Natural killer cell (primary cell): ENCODE data around the gene ANO10. TPM values are rescaled to one million over a fixed set of nuclear protein-coding genes. Genes with fewer than 3 reads are reported as not detected.

Experiments
- ATAC-seq, 3 donors: fragments of 150-1000 bp in 2 of 3; fragments of 200-7000 bp in 1 of 3; cut with Tn5 transposase; 1 replicate in 1 of 3; 2 replicates in 2 of 3; pipeline ENCODE4 v1.10.0; 2021; ENCODE audit warnings: mild to moderate bottlenecking in 2 of 3, moderate library complexity in 2 of 3
- DNase-seq, 2 donors: peaks; one replicate each; pipeline versions ENCODE4 v3.0.0 to v3.0.0-alpha.2; 2013 to 2021; ENCODE audit warnings: mixed read lengths in 1 of 2
- H3K27ac ChIP-seq: one replicate; pipeline ENCODE4 v1.5.1; 2013; ENCODE audit warnings: mild to moderate bottlenecking, low read length
- H3K27me3 ChIP-seq: one replicate; pipeline ENCODE4 v1.6.1; 2013; ENCODE audit warnings: low read length; ENCODE audit not compliant: control insufficient read depth, insufficient read depth
- H3K36me3 ChIP-seq: one replicate; pipeline ENCODE4 v1.6.1; 2013; ENCODE audit warnings: low read length; ENCODE audit not compliant: control insufficient read depth, insufficient read depth
- H3K4me1 ChIP-seq: one replicate; pipeline ENCODE4 v1.6.1; 2013; ENCODE audit warnings: low read length; ENCODE audit not compliant: control insufficient read depth, insufficient read depth
- H3K4me3 ChIP-seq: one replicate; pipeline ENCODE4 v1.5.1; 2013; ENCODE audit warnings: low read length
- H3K9me3 ChIP-seq: one replicate; pipeline ENCODE4 v1.6.1; 2013; ENCODE audit warnings: low read length; ENCODE audit not compliant: control insufficient read depth, insufficient read depth
- H3K27ac Mint-ChIP-seq, 2 donors: one replicate each; pipeline ENCODE4 v1.8.0; 2022; ENCODE audit warnings: mild to moderate bottlenecking in 2 of 2, mixed read lengths in 2 of 2, moderate library complexity in 1 of 2
- H3K27me3 Mint-ChIP-seq, 2 donors: one replicate each; pipeline ENCODE4 v1.8.0; 2022; ENCODE audit warnings: low read depth in 2 of 2, mixed read lengths in 2 of 2
- H3K36me3 Mint-ChIP-seq: one replicate; pipeline ENCODE4 v1.8.0; 2022; ENCODE audit warnings: mixed read lengths
- H3K4me1 Mint-ChIP-seq, 2 donors: one replicate each; pipeline ENCODE4 v1.8.0; 2022; ENCODE audit warnings: mixed read lengths in 2 of 2
- H3K4me3 Mint-ChIP-seq: one replicate; pipeline ENCODE4 v1.8.0; 2022; ENCODE audit warnings: mild to moderate bottlenecking, moderate library complexity, mixed read lengths
- H3K9me3 Mint-ChIP-seq, 2 donors: one replicate each; pipeline ENCODE4 v1.8.0; 2022; ENCODE audit warnings: mixed read lengths in 2 of 2
- CTCF ChIP-seq: fragments of 200-600 bp; IDR thresholded peaks from one replicate; pipeline ENCODE4 v1.8.0; 2022; ENCODE audit warnings: antibody characterized with exemption
- WGBS: methylation state at CpG from one replicate; pipeline ENCODE4 v1.1.7; 2013; ENCODE audit warnings: missing lambda C conversion rate; ENCODE audit not compliant: insufficient coverage; 5-methylcytosine and 5-hydroxymethylcytosine counted together
- intact Hi-C: fragments of 100-400 bp; cut with micrococcal nuclease; formaldehyde crosslinking; loops from one replicate; pipeline ENCODE4 v1.14.2; 2022
- total RNA-seq, 4 donors: library from RNA; stranded (reverse); fragments of 120-200 nt in 1 of 4; gene quantifications; one replicate each; pipeline versions ENCODE4 v1.2.3 to v1.2.4, GENCODE V29; 2013 to 2022

ANO10 gene
- total RNA-seq, 3 donors from 2014 or later (not counting 1 experiment from before 2014, with no cell fraction given) = 8.9 to 11.2 (median 10.9) TPM

- H3K27me3 Mint-ChIP-seq = no peaks in the 10 kb centered on the region
- no peak overlapping the region for H3K27ac Mint-ChIP-seq
- Histone ChIP-seq H3K4me3 (no peak overlapping the region), H3K27ac (no peak overlapping the region), H3K9me3 (no peaks in the 10 kb centered on the region), H3K4me1 (peaks cover 27% of the 10 kb centered on the region), H3K36me3 (no peaks in the 10 kb centered on the region), H3K27me3 (no peaks in the 10 kb centered on the region)
- no peaks in the 10 kb centered on the region for H3K36me3 Mint-ChIP-seq
- no peak for TF ChIP-seq CTCF
- intact Hi-C loops = no loop called here
- DNase-seq = no peak
- H3K4me3 Mint-ChIP-seq = no peak overlapping the region
- ATAC-seq = no peak
- peaks cover 20 to 39% of the 10 kb centered on the region in 2 donors for H3K4me1 Mint-ChIP-seq
- no peaks in the 10 kb centered on the region for H3K9me3 Mint-ChIP-seq
- WGBS = 93% methylated on average over 9 of the region's 9 CpGs
Observed at GRCh38 chr3:43366885-43367284, 254.9 kb downstream of the ANO10 start.

GRCh38 chr3:43366481-43366880, 255.3 kb downstream of the ANO10 start:
- Mint-ChIP-seq H3K36me3 (no peaks in the 10 kb centered on the region), H3K4me1 (peaks cover 16 to 35% of the 10 kb centered on the region in 2 donors), H3K4me3 (no peak overlapping the region), H3K27ac (peak overlapping the region in 1 of 2 donors; percentile 39), H3K27me3 (no peaks in the 10 kb centered on the region), H3K9me3 (no peaks in the 10 kb centered on the region)
- H3K27me3 ChIP-seq = no peaks in the 10 kb centered on the region
- H3K36me3 ChIP-seq = no peaks in the 10 kb centered on the region
- H3K9me3 ChIP-seq = no peaks in the 10 kb centered on the region
- peaks cover 23% of the 10 kb centered on the region for H3K4me1 ChIP-seq
- 92% methylated on average over 11 of the region's 11 CpGs for WGBS
- intact Hi-C loops = no loop called here
- DNase-seq (no peak), ATAC-seq (no peak)
- H3K4me3 ChIP-seq = no peak overlapping the region
- TF ChIP-seq CTCF = no peak
- no peak overlapping the region for H3K27ac ChIP-seq

- 93% methylated on average over 12 of the region's 12 CpGs for WGBS
Observed at GRCh38 chr3:43365601-43366305, 256.1 kb downstream of the ANO10 start.

More at GRCh38 chr3:43365601-43366305, 256.1 kb downstream of the ANO10 start:
- no peak for ATAC-seq
- no peak for TF ChIP-seq CTCF
- no peak for DNase-seq
- no peaks in the 10 kb centered on the region for H3K9me3 Mint-ChIP-seq
- no peaks in the 10 kb centered on the region for H3K36me3 Mint-ChIP-seq
- H3K4me3 Mint-ChIP-seq = no peak overlapping the region
- no peaks in the 10 kb centered on the region for H3K9me3 ChIP-seq
- H3K27me3 Mint-ChIP-seq = no peaks in the 10 kb centered on the region
- no peaks in the 10 kb centered on the region for H3K36me3 ChIP-seq
- no peaks in the 10 kb centered on the region for H3K27me3 ChIP-seq
- H3K4me1 Mint-ChIP-seq = peaks cover 12 to 27% of the 10 kb centered on the region in 2 donors
- H3K4me1 ChIP-seq = peaks cover 18% of the 10 kb centered on the region
- H3K27ac Mint-ChIP-seq = peak overlapping the region in 1 of 2 donors; percentile 39
- no peak overlapping the region for H3K27ac ChIP-seq
- intact Hi-C loops = no loop called here
- H3K4me3 ChIP-seq = no peak overlapping the region
